HepG2 (cell line): Measurements from ENCODE around the gene C16orf89. TPM values are rescaled to one million over a fixed set of nuclear protein-coding genes. Genes with fewer than 3 reads are reported as not detected.

Experiments used
- ATAC-seq: fragments of 200-7000 bp; cut with Tn5 transposase; 3 replicates; pipeline ENCODE4 v1.9.1; 2020; ENCODE audit warnings: mild to moderate bottlenecking, moderate library complexity
- BruUV-seq: library from RNA; stranded (reverse); fragments of 400-500 nt; replicated peaks from 2 replicates; lab custom pipeline; 2021; lab: Mats Ljungman, UMichigan
- CTCF ChIA-PET: fragments of 300-600 bp; formaldehyde crosslinking; extraction: SDS; loops from one replicate; lab custom pipeline; 2021; ENCODE audit warnings: low total read pairs, inconsistent platforms, low intra/inter-chr PET ratio; lab: Yijun Ruan, JAX
- POLR2A ChIA-PET: fragments of 350-600 bp; sonication (Branson Sonifier 250); formaldehyde crosslinking; loops from one replicate; lab custom pipeline; 2020; ENCODE audit warnings: antibody characterized with exemption, inconsistent platforms; lab: Yijun Ruan, JAX
- DNase-seq: peaks from one replicate; pipeline ENCODE4 v3.0.0-alpha.2; 2015; ENCODE audit warnings: low spot score
- FAIRE-seq: peaks from 3 replicates; lab custom pipeline; 2011; peaks lifted over from hg19 to GRCh38; lab: Jason Lieb, UNC
- H2AFZ ChIP-seq: one replicate; pipeline ENCODE4 v1.6.1; 2011; ENCODE audit warnings: low read length, inconsistent platforms
- H3K27ac ChIP-seq: fragments of 300-600 bp; 3 replicates; pipeline ENCODE4 v1.8.0; 2011; ENCODE audit warnings: mixed run types, mild to moderate bottlenecking, mixed read lengths, low read length, inconsistent platforms; ENCODE audit not compliant: insufficient read depth; ENCODE audit errors: extremely low read length
- H3K27me3 ChIP-seq, 2 experiments: fragments of 200-600 bp in 1 of 2; 2 replicates in 1 of 2; 3 replicates in 1 of 2; pipeline versions ENCODE4 v1.6.0 to v1.8.0; 2011; ENCODE audit warnings: low read length in 2 of 2, mild to moderate bottlenecking in 2 of 2, moderate library complexity in 2 of 2, inconsistent platforms in 1 of 2; ENCODE audit not compliant: insufficient read depth in 2 of 2, control insufficient read depth in 1 of 2
- H3K36me3 ChIP-seq, 2 experiments: fragments of 200-600 bp in 1 of 2; replicated peaks in 1 of 2; 2 replicates in 1 of 2; 3 replicates in 1 of 2; pipeline versions ENCODE4 v1.5.1 to v1.8.0; 2011; ENCODE audit warnings: low read length in 2 of 2, inconsistent platforms in 1 of 2; ENCODE audit not compliant: insufficient read depth in 2 of 2, control insufficient read depth in 1 of 2
- H3K4me1 ChIP-seq: 2 replicates; pipeline ENCODE4 v1.5.1; 2012; ENCODE audit warnings: low read length, inconsistent platforms; ENCODE audit not compliant: insufficient read depth
- H3K4me2 ChIP-seq: 2 replicates; pipeline ENCODE4 v1.6.0; 2011; ENCODE audit warnings: low read depth, low read length, inconsistent platforms
- H3K4me3 ChIP-seq, 3 experiments: fragments of 200-600 bp in 1 of 3; sonication (generic), shearing (Covaris generic) in 1 of 3; replicated peaks in 1 of 3; 2 replicates each; pipeline ENCODE4 v1.5.1; 2011 to 2016; ENCODE audit warnings: low read length in 3 of 3, inconsistent platforms in 2 of 3, low read depth in 2 of 3, mild to moderate bottlenecking in 2 of 3, control low read depth in 1 of 3, mixed read lengths in 1 of 3; ENCODE audit not compliant: insufficient read depth in 1 of 3
- H3K79me2 ChIP-seq: one replicate; pipeline ENCODE4 v1.6.1; 2011; ENCODE audit warnings: low read length, inconsistent platforms; ENCODE audit not compliant: insufficient read depth
- H3K9ac ChIP-seq: 2 replicates; pipeline ENCODE4 v1.6.0; 2011; ENCODE audit warnings: mild to moderate bottlenecking, low read depth, low read length, inconsistent platforms; ENCODE audit not compliant: insufficient read depth
- H3K9me3 ChIP-seq: 2 replicates; pipeline ENCODE4 v1.5.1; 2012; ENCODE audit warnings: mild to moderate bottlenecking, low read length
- H4K20me1 ChIP-seq: 2 replicates; pipeline ENCODE4 v1.6.0; 2011; ENCODE audit warnings: inconsistent platforms, mild to moderate bottlenecking, low read length, moderate library complexity; ENCODE audit not compliant: insufficient read depth
- ATRX ChIP-seq: sonication (generic); formaldehyde crosslinking; IDR thresholded peaks from 2 replicates; pipeline ENCODE4 v1.4.0; 2020; ENCODE audit warnings: missing genetic modification reagents, borderline replicate concordance
- MED13 ChIP-seq: sonication (generic); formaldehyde crosslinking; IDR thresholded peaks from 2 replicates; pipeline ENCODE4 v1.5.0; 2020; ENCODE audit warnings: missing genetic modification reagents
- MXI1 ChIP-seq: IDR thresholded peaks from 3 replicates; pipeline ENCODE4 v1.6.1; 2012; ENCODE audit warnings: low read depth, low read length, inconsistent platforms, borderline replicate concordance
- SALL2 ChIP-seq: sonication (generic); formaldehyde crosslinking; IDR thresholded peaks from 2 replicates; pipeline ENCODE4 v1.8.1; 2023; ENCODE audit warnings: mild to moderate bottlenecking, missing genetic modification reagents, inconsistent platforms
- ZFP36L1 ChIP-seq: sonication (generic); formaldehyde crosslinking; IDR thresholded peaks from 2 replicates; pipeline ENCODE4 v1.8.0; 2022; ENCODE audit warnings: mild to moderate bottlenecking, missing genetic modification reagents, moderate library complexity
- ZNF253 ChIP-seq: sonication (generic); formaldehyde crosslinking; IDR thresholded peaks from 2 replicates; pipeline ENCODE4 v1.8.0; 2022; ENCODE audit warnings: mild to moderate bottlenecking, missing genetic modification reagents, borderline replicate concordance
- ZNF331 ChIP-seq: sonication (generic); formaldehyde crosslinking; IDR thresholded peaks from 2 replicates; pipeline ENCODE4 v1.4.0; 2020; ENCODE audit warnings: missing genetic modification reagents
- ZNF549 ChIP-seq: sonication (generic); formaldehyde crosslinking; IDR thresholded peaks from 2 replicates; pipeline ENCODE4 v1.5.0; 2020; ENCODE audit warnings: missing genetic modification reagents
- ZNF773 ChIP-seq: sonication (generic); formaldehyde crosslinking; IDR thresholded peaks from 2 replicates; pipeline ENCODE4 v1.4.0; 2020; ENCODE audit warnings: missing genetic modification reagents, borderline replicate concordance
- ZNF839 ChIP-seq: sonication (generic); formaldehyde crosslinking; IDR thresholded peaks from 2 replicates; pipeline ENCODE4 v1.4.0; 2020; ENCODE audit warnings: missing genetic modification reagents, mild to moderate bottlenecking, borderline replicate concordance
- WGBS: methylation state at CpG from one replicate; pipeline ENCODE4 v1.1.6; 2017; ENCODE audit warnings: low lambda C conversion rate; 5-methylcytosine and 5-hydroxymethylcytosine counted together
- in situ Hi-C: cut with HindIII; loops from 2 replicates; pipeline ENCODE4 v1.10.0; 2017; ENCODE audit warnings: low pct_unique_long_range_greater_than_20kb; ENCODE audit not compliant: extremely low pct_ligation_motif_present
- intact Hi-C: fragments of 100-400 bp; cut with micrococcal nuclease; formaldehyde crosslinking; loops from one replicate; pipeline ENCODE4 v1.10.0; 2022; ENCODE audit not compliant: unreplicated experiment
- polyA plus RNA-seq, 8 experiments: library from polyadenylated mRNA; depleted of rRNA in 3 of 8; stranded (reverse) in 7 of 8; unstranded in 1 of 8; fragments of >200 nt; fragmentation: Illumina TruSeq in 4 of 8; extraction: Trizol in 4 of 8; gene quantifications; 2 replicates each; pipeline versions ENCODE4 v1.2.1 to v1.2.3, GENCODE V29; 2011 to 2016; ENCODE audit warnings: low read depth in 4 of 8, missing spikeins in 1 of 8, mixed read lengths in 1 of 8; ENCODE audit not compliant: insufficient read depth in 1 of 8
- total RNA-seq, 5 experiments: library from RNA; depleted of rRNA; stranded (reverse); fragments of >200 nt; fragmentation: Illumina TruSeq; extraction: Trizol; gene quantifications; 2 replicates each; pipeline ENCODE4 v1.2.3, GENCODE V29; 2016; ENCODE audit warnings: low read depth in 1 of 5
- TF ChIP-seq, protein P1 (sequence below): sonication (generic); formaldehyde crosslinking; IDR thresholded peaks from 2 replicates; pipeline ENCODE4 v1.5.0; 2020; ENCODE audit warnings: missing genetic modification reagents
- TF ChIP-seq, protein P2 (sequence below): sonication (generic); formaldehyde crosslinking; IDR thresholded peaks from 2 replicates; pipeline ENCODE4 v1.4.0; 2020; ENCODE audit warnings: missing genetic modification reagents
- TF ChIP-seq, protein P3 (sequence below): sonication (generic); formaldehyde crosslinking; IDR thresholded peaks from 2 replicates; pipeline ENCODE4 v1.4.0; 2020; ENCODE audit warnings: missing genetic modification reagents

C16orf89 gene
- total and polyA plus RNA-seq, 2 of the 13 experiments (the other 11 are each of a cell fraction or from before 2014, with no cell fraction given): 1.9 to 3.4 TPM

DNA sequence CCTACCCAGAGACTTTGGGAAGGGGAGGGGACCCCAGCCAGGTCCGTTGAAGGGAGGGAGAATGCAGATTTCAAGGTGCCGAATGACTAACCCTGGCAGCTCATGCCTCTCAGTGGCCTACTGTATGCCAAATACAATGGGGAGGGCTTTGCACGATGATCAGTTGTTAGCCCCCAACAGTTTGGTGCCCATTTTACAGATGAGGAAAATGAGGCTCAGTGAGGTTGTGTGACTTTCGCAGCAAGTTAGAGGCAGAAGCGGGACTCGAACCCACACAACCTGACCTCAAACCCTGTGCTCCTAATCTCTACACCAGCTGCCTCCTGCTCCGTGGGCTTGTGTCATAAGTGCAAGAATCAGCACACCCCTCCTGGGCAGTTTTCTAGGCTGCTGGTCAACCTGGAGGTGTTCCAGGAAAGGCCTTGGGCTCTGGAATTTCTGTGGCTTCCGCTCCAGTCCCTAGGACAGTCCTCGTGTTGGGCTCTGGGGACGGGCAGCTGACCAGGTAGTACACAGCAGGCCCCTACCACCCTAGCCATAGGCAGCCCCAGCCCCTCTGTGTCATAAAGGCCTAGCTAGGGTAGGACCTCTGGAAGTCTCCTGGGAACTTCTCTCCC is 20.1 kb downstream of the C16orf89 start:
- H3K9me3 ChIP-seq: no peaks in the 10 kb centered on the region
- intact Hi-C loops: no loop called here
- H2AFZ ChIP-seq: no peak overlapping the region
- DNase-seq (no peak), FAIRE-seq (no peak), ATAC-seq (peak; percentile 23)
- peak overlapping the region; percentile 40 for H3K4me2 ChIP-seq
- no TSS peak for BruUV-seq
- in situ Hi-C loops: no loop called here
- H3K27me3 ChIP-seq: peaks cover 0 to 8% of the 10 kb centered on the region in 2 experiments; a peak in 2 of 5 replicates
- H3K36me3 ChIP-seq: no peaks in the 10 kb centered on the region
- 43% methylated on average over 10 of the region's 10 CpGs for WGBS
- ChIA-PET POLR2A (interaction anchor here (1.6 kb wide), 1 partner anchor 12 kb away, joined by 4 read pairs; the partner anchor contains the start of gene NAGPA), CTCF (no interaction called here)
- H3K9ac ChIP-seq: no peak overlapping the region
- no peaks in the 10 kb centered on the region for H4K20me1 ChIP-seq
- H3K4me1 ChIP-seq: peaks cover 47% of the 10 kb centered on the region
- no peak overlapping the region for H3K27ac ChIP-seq
- H3K79me2 ChIP-seq: no peaks in the 10 kb centered on the region
- H3K4me3 ChIP-seq: peak overlapping the region in 1 of 3 experiments; percentile 4; a peak in 1 of 6 replicates
- TF ChIP-seq ZNF549 (CRISPR knock-in tag): no peak
- TF ChIP-seq ZNF331 (CRISPR knock-in tag): no peak
- no peak for TF ChIP-seq MED13 (CRISPR knock-in tag)
- TF ChIP-seq MXI1: no peak
- TF ChIP-seq, protein P1, sequence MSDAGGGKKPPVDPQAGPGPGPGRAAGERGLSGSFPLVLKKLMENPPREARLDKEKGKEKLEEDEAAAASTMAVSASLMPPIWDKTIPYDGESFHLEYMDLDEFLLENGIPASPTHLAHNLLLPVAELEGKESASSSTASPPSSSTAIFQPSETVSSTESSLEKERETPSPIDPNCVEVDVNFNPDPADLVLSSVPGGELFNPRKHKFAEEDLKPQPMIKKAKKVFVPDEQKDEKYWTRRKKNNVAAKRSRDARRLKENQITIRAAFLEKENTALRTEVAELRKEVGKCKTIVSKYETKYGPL: no peak
- TF ChIP-seq SALL2 (CRISPR knock-in tag): no peak
- TF ChIP-seq ZFP36L1 (CRISPR knock-in tag): no peak
- TF ChIP-seq, protein P2, sequence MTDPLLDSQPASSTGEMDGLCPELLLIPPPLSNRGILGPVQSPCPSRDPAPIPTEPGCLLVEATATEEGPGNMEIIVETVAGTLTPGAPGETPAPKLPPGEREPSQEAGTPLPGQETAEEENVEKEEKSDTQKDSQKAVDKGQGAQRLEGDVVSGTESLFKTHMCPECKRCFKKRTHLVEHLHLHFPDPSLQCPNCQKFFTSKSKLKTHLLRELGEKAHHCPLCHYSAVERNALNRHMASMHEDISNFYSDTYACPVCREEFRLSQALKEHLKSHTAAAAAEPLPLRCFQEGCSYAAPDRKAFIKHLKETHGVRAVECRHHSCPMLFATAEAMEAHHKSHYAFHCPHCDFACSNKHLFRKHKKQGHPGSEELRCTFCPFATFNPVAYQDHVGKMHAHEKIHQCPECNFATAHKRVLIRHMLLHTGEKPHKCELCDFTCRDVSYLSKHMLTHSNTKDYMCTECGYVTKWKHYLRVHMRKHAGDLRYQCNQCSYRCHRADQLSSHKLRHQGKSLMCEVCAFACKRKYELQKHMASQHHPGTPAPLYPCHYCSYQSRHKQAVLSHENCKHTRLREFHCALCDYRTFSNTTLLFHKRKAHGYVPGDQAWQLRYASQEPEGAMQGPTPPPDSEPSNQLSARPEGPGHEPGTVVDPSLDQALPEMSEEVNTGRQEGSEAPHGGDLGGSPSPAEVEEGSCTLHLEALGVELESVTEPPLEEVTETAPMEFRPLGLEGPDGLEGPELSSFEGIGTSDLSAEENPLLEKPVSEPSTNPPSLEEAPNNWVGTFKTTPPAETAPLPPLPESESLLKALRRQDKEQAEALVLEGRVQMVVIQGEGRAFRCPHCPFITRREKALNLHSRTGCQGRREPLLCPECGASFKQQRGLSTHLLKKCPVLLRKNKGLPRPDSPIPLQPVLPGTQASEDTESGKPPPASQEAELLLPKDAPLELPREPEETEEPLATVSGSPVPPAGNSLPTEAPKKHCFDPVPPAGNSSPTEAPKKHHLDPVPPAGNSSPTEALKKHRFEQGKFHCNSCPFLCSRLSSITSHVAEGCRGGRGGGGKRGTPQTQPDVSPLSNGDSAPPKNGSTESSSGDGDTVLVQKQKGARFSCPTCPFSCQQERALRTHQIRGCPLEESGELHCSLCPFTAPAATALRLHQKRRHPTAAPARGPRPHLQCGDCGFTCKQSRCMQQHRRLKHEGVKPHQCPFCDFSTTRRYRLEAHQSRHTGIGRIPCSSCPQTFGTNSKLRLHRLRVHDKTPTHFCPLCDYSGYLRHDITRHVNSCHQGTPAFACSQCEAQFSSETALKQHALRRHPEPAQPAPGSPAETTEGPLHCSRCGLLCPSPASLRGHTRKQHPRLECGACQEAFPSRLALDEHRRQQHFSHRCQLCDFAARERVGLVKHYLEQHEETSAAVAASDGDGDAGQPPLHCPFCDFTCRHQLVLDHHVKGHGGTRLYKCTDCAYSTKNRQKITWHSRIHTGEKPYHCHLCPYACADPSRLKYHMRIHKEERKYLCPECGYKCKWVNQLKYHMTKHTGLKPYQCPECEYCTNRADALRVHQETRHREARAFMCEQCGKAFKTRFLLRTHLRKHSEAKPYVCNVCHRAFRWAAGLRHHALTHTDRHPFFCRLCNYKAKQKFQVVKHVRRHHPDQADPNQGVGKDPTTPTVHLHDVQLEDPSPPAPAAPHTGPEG: no peak
- TF ChIP-seq, protein P3, sequence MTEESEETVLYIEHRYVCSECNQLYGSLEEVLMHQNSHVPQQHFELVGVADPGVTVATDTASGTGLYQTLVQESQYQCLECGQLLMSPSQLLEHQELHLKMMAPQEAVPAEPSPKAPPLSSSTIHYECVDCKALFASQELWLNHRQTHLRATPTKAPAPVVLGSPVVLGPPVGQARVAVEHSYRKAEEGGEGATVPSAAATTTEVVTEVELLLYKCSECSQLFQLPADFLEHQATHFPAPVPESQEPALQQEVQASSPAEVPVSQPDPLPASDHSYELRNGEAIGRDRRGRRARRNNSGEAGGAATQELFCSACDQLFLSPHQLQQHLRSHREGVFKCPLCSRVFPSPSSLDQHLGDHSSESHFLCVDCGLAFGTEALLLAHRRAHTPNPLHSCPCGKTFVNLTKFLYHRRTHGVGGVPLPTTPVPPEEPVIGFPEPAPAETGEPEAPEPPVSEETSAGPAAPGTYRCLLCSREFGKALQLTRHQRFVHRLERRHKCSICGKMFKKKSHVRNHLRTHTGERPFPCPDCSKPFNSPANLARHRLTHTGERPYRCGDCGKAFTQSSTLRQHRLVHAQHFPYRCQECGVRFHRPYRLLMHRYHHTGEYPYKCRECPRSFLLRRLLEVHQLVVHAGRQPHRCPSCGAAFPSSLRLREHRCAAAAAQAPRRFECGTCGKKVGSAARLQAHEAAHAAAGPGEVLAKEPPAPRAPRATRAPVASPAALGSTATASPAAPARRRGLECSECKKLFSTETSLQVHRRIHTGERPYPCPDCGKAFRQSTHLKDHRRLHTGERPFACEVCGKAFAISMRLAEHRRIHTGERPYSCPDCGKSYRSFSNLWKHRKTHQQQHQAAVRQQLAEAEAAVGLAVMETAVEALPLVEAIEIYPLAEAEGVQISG (CRISPR knock-in tag): 0 out of 2 replicates have a peak, but pooled peaks have one; percentile 10
- no peak for TF ChIP-seq ZNF839 (CRISPR knock-in tag)
- TF ChIP-seq ZNF773 (CRISPR knock-in tag): no peak
- no peak for TF ChIP-seq ZNF253 (CRISPR knock-in tag)
- no peak for TF ChIP-seq ATRX
